Measurements from ENCODE around the gene YBX2.
A peak's percentile ranks its signal among the peaks of the same experiment; 100 is the strongest.

The YBX2 gene

GRCh38 chr17:7266784-7267183 lies 27.7 kb downstream of the YBX2 start:
- DNase-seq (ENCODE audit: low read depth in 2 of 2), result no peak

GRCh38 chr17:7263801-7264078 lies 30.7 kb downstream of the YBX2 start:
- DNase-seq (ENCODE audit: low read depth in 2 of 2), result no peak

GRCh38 chr17:7262935-7263800 lies 31.3 kb downstream of the YBX2 start:
- no peak for DNase-seq (ENCODE audit: low read depth in 2 of 2)

GRCh38 chr17:7262192-7262934 lies 32.1 kb downstream of the YBX2 start, which contains the start of gene CLDN7:
CLDN7 (minus strand) TSS chr17:7262478; CDS start chr17:7262043, 435 bp downstream.
- DNase-seq (ENCODE audit: low read depth in 2 of 2), result no peak

- DNase-seq (ENCODE audit: low read depth in 2 of 2), result no peak
These were observed 32.9 kb downstream of the YBX2 start for GRCh38 chr17:7261379-7262191.

- no peak for DNase-seq (ENCODE audit: low read depth in 2 of 2)
These were observed 33.6 kb downstream of the YBX2 start for GRCh38 chr17:7260651-7261378.

GRCh38 chr17:7260151-7260550 lies 34.3 kb downstream of the YBX2 start:
- no peak for DNase-seq (ENCODE audit: low read depth in 2 of 2)

GRCh38 chr17:7259555-7259889 lies 34.9 kb downstream of the YBX2 start:
- DNase-seq (ENCODE audit: low read depth in 2 of 2), result no peak

- DNase-seq (ENCODE audit: low read depth in 2 of 2), result no peak
These were observed 35.5 kb downstream of the YBX2 start for GRCh38 chr17:7258731-7259554.

GRCh38 chr17:7256766-7257456 lies 37.5 kb downstream of the YBX2 start:
- DNase-seq (ENCODE audit: low read depth in 2 of 2), result no peak

- no peak for DNase-seq (ENCODE audit: low read depth in 2 of 2)
These were observed 39.9 kb downstream of the YBX2 start for GRCh38 chr17:7254511-7254910.

- no peak for DNase-seq (ENCODE audit: low read depth in 2 of 2)
These were observed 41.4 kb downstream of the YBX2 start for GRCh38 chr17:7253082-7253481.

GRCh38 chr17:7252176-7253043 lies 42.0 kb downstream of the YBX2 start, which contains the start of gene ELP5:
ELP5 (plus strand) TSS chr17:7252215; CDS start chr17:7252551, 336 bp downstream.
- peak; percentile 86 to 90 for DNase-seq (ENCODE audit: low read depth in 2 of 2)

GRCh38 chr17:7251661-7252175 lies 42.7 kb downstream of the YBX2 start, which contains the start of gene CTDNEP1:
CTDNEP1 (minus strand) TSS chr17:7251734; CDS start chr17:7251296, 438 bp downstream.
- peak; percentile 97 to 100 for DNase-seq (ENCODE audit: low read depth in 2 of 2)

GRCh38 chr17:7250695-7251627 lies 43.5 kb downstream of the YBX2 start:
- no peak for DNase-seq (ENCODE audit: low read depth in 2 of 2)

GRCh38 chr17:7249830-7250229 lies 44.6 kb downstream of the YBX2 start:
- no peak for DNase-seq (ENCODE audit: low read depth in 2 of 2)

- DNase-seq (ENCODE audit: low read depth in 2 of 2), result no peak
These were observed 45.2 kb downstream of the YBX2 start for GRCh38 chr17:7249214-7249613.

- DNase-seq (ENCODE audit: low read depth in 2 of 2), result no peak
These were observed 45.6 kb downstream of the YBX2 start for GRCh38 chr17:7248796-7249195.
